OCI-LY1 (cell line): Measurements from ENCODE around the gene DGKG.

ENCODE experiments used
- H2AFZ ChIP-seq: fragments of 200-600 bp; sonication (generic), shearing (Covaris generic); 2 replicates; pipeline ENCODE4 v1.6.0; 2014; ENCODE audit warnings: antibody characterized with exemption, mild to moderate bottlenecking, low read length
- H3F3A ChIP-seq: fragments of 200-600 bp; sonication (generic), shearing (Covaris generic); 2 replicates; pipeline ENCODE4 v1.6.0; 2014; ENCODE audit warnings: mild to moderate bottlenecking, antibody characterized with exemption, low read length, moderate library complexity; ENCODE audit not compliant: insufficient read depth
- H3K27ac ChIP-seq: fragments of 200-600 bp; sonication (generic); 2 replicates; pipeline ENCODE4 v1.5.1; 2014; ENCODE audit warnings: low read length, mixed run types, mild to moderate bottlenecking, low read depth; ENCODE audit not compliant: poor library complexity, severe bottlenecking
- H3K27me3 ChIP-seq: fragments of 200-600 bp; sonication (generic); 2 replicates; pipeline ENCODE4 v1.6.0; 2014; ENCODE audit warnings: antibody characterized with exemption, mild to moderate bottlenecking, low read length, moderate library complexity; ENCODE audit not compliant: insufficient read depth
- H3K36me3 ChIP-seq: fragments of 200-600 bp; sonication (generic); 2 replicates; pipeline ENCODE4 v1.6.1; 2014; ENCODE audit warnings: mild to moderate bottlenecking, antibody characterized with exemption, low read length, moderate library complexity, mixed read lengths; ENCODE audit not compliant: insufficient read depth
- H3K4me1 ChIP-seq: fragments of 200-600 bp; sonication (generic); 2 replicates; pipeline ENCODE4 v1.5.1; 2014; ENCODE audit warnings: mild to moderate bottlenecking, low read length, moderate library complexity; ENCODE audit not compliant: insufficient read depth, severe bottlenecking
- H3K4me2 ChIP-seq: fragments of 200-600 bp; sonication (generic), shearing (Covaris generic); 2 replicates; pipeline ENCODE4 v1.6.1; 2014; ENCODE audit warnings: low read length
- H3K4me3 ChIP-seq: fragments of 200-600 bp; sonication (generic); 2 replicates; pipeline ENCODE4 v1.5.1; 2014; ENCODE audit warnings: low read length, low read depth, mild to moderate bottlenecking, mixed read lengths; ENCODE audit not compliant: poor library complexity, severe bottlenecking
- H3K79me2 ChIP-seq: fragments of 200-600 bp; shearing (Covaris generic); 2 replicates; pipeline ENCODE4 v1.6.1; 2016; ENCODE audit warnings: mixed run types, low read length, mixed read lengths; ENCODE audit not compliant: insufficient read depth
- H3K9ac ChIP-seq: fragments of 200-600 bp; sonication (generic), shearing (Covaris generic); 2 replicates; pipeline ENCODE4 v1.6.1; 2014; ENCODE audit warnings: mild to moderate bottlenecking, low read length, mixed read lengths
- H3K9me2 ChIP-seq: fragments of 200-600 bp; sonication (generic), shearing (Covaris generic); 2 replicates; pipeline ENCODE4 v1.6.1; 2014; ENCODE audit warnings: low read depth, mild to moderate bottlenecking, low read length, mixed read lengths
- H3K9me3 ChIP-seq: fragments of 200-600 bp; shearing (Covaris generic); 2 replicates; pipeline ENCODE4 v1.6.1; 2014; ENCODE audit warnings: low read length, mixed read lengths
- H4K20me1 ChIP-seq: fragments of 200-600 bp; sonication (generic), shearing (Covaris generic); 2 replicates; pipeline ENCODE4 v1.6.0; 2016; ENCODE audit warnings: mild to moderate bottlenecking, low read length; ENCODE audit not compliant: insufficient read depth
- CTCF ChIP-seq: fragments of 200-600 bp; sonication (generic), shearing (Covaris generic); IDR thresholded peaks from 2 replicates; pipeline ENCODE4 v1.5.1; 2017; ENCODE audit warnings: mild to moderate bottlenecking, antibody characterized with exemption, low read length, moderate library complexity, mixed read lengths
- EZH2 ChIP-seq: fragments of 200-600 bp; sonication (generic), shearing (Covaris generic); IDR thresholded peaks from 2 replicates; pipeline ENCODE4 v1.8.0; 2017; ENCODE audit warnings: borderline replicate concordance, mixed run types, mild to moderate bottlenecking, antibody characterized with exemption, low read length, moderate library complexity, mixed read lengths

The DGKG gene

DNA sequence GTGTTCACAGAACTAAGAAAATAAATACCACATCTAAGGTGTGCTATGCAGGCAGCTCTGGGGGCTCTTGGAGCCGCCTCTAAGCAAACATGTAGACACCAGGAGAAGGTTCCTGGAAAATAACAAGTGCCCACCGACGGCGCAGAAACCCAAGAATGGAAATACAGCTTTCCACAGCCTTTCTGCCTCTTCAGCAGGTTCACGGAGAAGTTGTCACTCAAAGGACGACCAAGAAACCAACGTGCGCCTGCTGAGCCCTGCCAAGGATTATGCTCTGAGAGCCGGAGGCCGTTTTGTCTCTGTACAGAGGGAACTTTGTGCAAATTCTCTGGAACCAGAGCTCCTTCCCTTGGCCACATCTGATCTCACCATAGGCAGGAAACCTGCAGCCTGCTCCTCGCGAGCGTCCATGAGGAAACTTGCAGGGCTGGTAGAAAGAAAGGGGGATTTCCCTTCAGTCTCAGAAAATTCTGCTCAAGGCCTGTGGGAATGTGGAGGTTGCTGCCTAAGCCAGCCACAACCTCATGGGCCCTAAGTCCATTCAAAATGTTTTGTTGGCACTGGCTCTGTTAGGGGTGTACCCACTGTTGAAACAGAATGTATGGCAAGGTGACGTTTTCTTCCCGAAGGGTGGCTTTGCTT lies 212.6 kb downstream of the DGKG start:
- H3K79me2 ChIP-seq: no peaks in the 10 kb centered on the region
- no peaks in the 10 kb centered on the region for H3K9me3 ChIP-seq
- no peak overlapping the region for H2AFZ ChIP-seq
- H3K4me1 ChIP-seq: peaks cover 31% of the 10 kb centered on the region
- H3K27ac ChIP-seq: no peak overlapping the region
- H3F3A ChIP-seq: no peaks in the 10 kb centered on the region
- H3K4me2 ChIP-seq: no peak overlapping the region
- no peak overlapping the region for H3K9ac ChIP-seq
- no peaks in the 10 kb centered on the region for H4K20me1 ChIP-seq
- peaks cover 7% of the 10 kb centered on the region; the same call in 1 of the 2 replicates for H3K27me3 ChIP-seq
- no peaks in the 10 kb centered on the region for H3K9me2 ChIP-seq
- H3K36me3 ChIP-seq: no peaks in the 10 kb centered on the region
- H3K4me3 ChIP-seq: no peak overlapping the region
- TF ChIP-seq EZH2 (no peak), CTCF (no peak)

DNA sequence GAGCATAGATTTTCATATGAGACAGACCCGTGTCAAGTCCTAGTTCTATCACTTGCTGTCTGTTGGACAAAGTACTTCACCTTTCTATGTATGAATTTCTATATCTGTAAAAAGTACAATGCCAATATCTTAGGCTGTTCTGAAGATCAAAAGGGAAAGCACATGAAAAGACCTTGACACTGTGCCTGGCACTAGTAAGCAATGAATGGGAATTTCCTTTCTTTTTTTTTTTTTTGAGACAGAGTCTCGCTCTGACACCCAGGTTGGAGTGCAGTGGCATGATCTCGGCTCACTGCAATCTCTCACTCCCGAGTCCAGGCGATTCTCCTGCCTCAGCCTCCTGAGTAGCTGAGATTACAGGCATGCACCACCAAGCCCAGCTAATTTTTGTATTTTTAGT lies 217.8 kb downstream of the DGKG start:
- no peaks in the 10 kb centered on the region for H3K4me1 ChIP-seq
- no peaks in the 10 kb centered on the region for H3K9me2 ChIP-seq
- peaks cover 4% of the 10 kb centered on the region; the same call in 1 of the 2 replicates for H3K27me3 ChIP-seq
- no peaks in the 10 kb centered on the region for H3K9me3 ChIP-seq
- no peak overlapping the region for H3K4me2 ChIP-seq
- no peak overlapping the region for H3K27ac ChIP-seq
- no peak overlapping the region for H3K9ac ChIP-seq
- H4K20me1 ChIP-seq: no peaks in the 10 kb centered on the region
- no peaks in the 10 kb centered on the region for H3K36me3 ChIP-seq
- H3K79me2 ChIP-seq: no peaks in the 10 kb centered on the region
- no peaks in the 10 kb centered on the region for H3F3A ChIP-seq
- no peak overlapping the region for H2AFZ ChIP-seq
- H3K4me3 ChIP-seq: no peak overlapping the region
- no peak for TF ChIP-seq EZH2

DNA sequence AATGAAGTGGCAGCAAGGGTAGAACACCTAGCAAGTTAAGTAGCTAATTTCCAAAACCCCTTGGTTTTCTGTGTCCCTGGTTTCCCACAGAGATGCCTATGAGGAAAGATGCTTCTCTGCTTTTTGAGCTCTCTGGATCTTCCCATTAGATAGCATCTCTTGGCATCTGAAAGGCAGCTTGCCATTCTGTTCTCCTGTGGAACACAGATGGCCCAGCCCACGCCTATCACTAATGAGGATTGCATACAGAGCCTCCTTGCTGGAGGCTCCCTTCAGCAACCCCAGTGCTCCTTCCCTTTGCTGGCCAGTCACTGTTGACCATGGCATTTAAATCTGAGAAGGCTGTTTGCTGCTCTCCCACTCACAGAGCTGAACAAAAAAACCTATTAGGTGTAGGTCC lies 218.8 kb downstream of the DGKG start:
- TF ChIP-seq CTCF (no peak), EZH2 (no peak)
- Histone ChIP-seq H3K4me1 (no peaks in the 10 kb centered on the region), H3K27ac (no peak overlapping the region), H3K4me3 (no peak overlapping the region), H3K9me3 (no peaks in the 10 kb centered on the region), H3K9ac (no peak overlapping the region), H3K9me2 (no peaks in the 10 kb centered on the region), H3K79me2 (no peaks in the 10 kb centered on the region), H3K36me3 (no peaks in the 10 kb centered on the region), H3F3A (no peaks in the 10 kb centered on the region), H4K20me1 (no peaks in the 10 kb centered on the region), H3K4me2 (no peak overlapping the region), H2AFZ (no peak overlapping the region), H3K27me3 (peaks cover 4% of the 10 kb centered on the region; the same call in 1 of the 2 replicates)

DNA sequence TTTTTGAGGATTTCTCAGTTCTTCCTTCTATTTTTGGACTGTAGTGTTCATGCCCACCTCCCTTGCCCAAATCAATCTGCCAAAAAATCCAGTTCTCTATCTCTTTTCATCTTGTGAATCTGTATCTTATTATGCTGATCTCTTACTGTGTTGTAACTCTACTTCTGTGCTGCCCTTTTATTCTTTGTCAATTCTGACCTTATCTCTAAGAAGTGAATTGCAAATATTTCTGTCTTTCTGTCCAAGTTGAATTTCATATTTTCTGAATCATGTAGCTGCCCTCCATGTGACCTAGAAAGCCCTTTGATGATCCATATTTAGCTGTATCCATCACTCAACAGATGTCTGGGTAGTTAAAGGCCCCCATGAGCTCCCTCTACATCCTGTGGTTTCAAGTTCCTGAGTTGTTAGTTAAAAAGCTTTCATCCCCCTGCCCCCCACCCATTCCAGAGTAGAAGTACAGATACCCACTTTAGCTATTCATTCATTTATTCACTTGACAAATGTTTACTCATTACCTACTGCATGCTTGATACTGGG lies 219.6 kb downstream of the DGKG start:
- Histone ChIP-seq H2AFZ (no peak overlapping the region), H3K9me2 (no peaks in the 10 kb centered on the region), H3K9me3 (no peaks in the 10 kb centered on the region), H3K27ac (no peak overlapping the region), H3K4me2 (no peak overlapping the region), H3K4me3 (no peak overlapping the region), H3F3A (no peaks in the 10 kb centered on the region), H4K20me1 (no peaks in the 10 kb centered on the region), H3K9ac (no peak overlapping the region), H3K4me1 (no peaks in the 10 kb centered on the region), H3K79me2 (no peaks in the 10 kb centered on the region), H3K27me3 (peaks cover 4% of the 10 kb centered on the region; the same call in 1 of the 2 replicates), H3K36me3 (no peaks in the 10 kb centered on the region)
- TF ChIP-seq CTCF (no peak), EZH2 (no peak)
